NCI-H526 (cell line): ENCODE data around the gene DNAJA4.
A peak's percentile ranks its signal among the peaks of the same experiment; 100 is the strongest.

Experiments used
- DNase-seq, 2 experiments: peaks; one replicate each; lab custom pipeline; 2025; lab: John Stamatoyannopoulos, UW

Gene DNAJA4

GRCh38 chr15:78315686-78316282 lies 51.4 kb downstream of the DNAJA4 start:
- peak; percentile 7 to 57 for DNase-seq

- peak; percentile 87 to 92 for DNase-seq
These were observed 52.1 kb downstream of the DNAJA4 start for GRCh38 chr15:78316283-78317083.

GRCh38 chr15:78317145-78317836 lies 52.9 kb downstream of the DNAJA4 start:
- DNase-seq, result peak; percentile 38 to 71

- no peak for DNase-seq
These were observed 55.2 kb downstream of the DNAJA4 start for GRCh38 chr15:78319588-78319987.

- no peak for DNase-seq
These were observed 55.8 kb downstream of the DNAJA4 start for GRCh38 chr15:78320183-78320582.

- DNase-seq, result no peak
These were observed 56.7 kb downstream of the DNAJA4 start for GRCh38 chr15:78321041-78321570.

- no peak for DNase-seq
These were observed 57.4 kb downstream of the DNAJA4 start for GRCh38 chr15:78321786-78322185.

GRCh38 chr15:78322243-78322642 lies 57.9 kb downstream of the DNAJA4 start:
- no peak for DNase-seq

- no peak for DNase-seq
These were observed 58.6 kb downstream of the DNAJA4 start for GRCh38 chr15:78322724-78323521.

GRCh38 chr15:78323693-78324092 lies 59.3 kb downstream of the DNAJA4 start:
- no peak for DNase-seq

- no peak for DNase-seq
These were observed 59.8 kb downstream of the DNAJA4 start for GRCh38 chr15:78324144-78324543.

GRCh38 chr15:78325092-78325843 lies 60.9 kb downstream of the DNAJA4 start:
- DNase-seq, result no peak

GRCh38 chr15:78327466-78327865 lies 63.1 kb downstream of the DNAJA4 start:
- no peak for DNase-seq

GRCh38 chr15:78329625-78330024 lies 65.3 kb downstream of the DNAJA4 start:
- DNase-seq, result no peak
